Activated effector memory CD4-positive, alpha-beta T cell treated with Interleukin-2 at 50 U/mL for 16 hours (primary cell): ENCODE measurements around the gene PCARE.
"Not testable (repeated sequence)": the region's sequence is repeated elsewhere in the genome, so short reads cannot be mapped to it uniquely, and the experiment has no call there.

ENCODE experiments used
- DNase-seq: peaks from one replicate; pipeline ENCODE4 v3.0.0-alpha.2; 2020

The PCARE gene

DNA sequence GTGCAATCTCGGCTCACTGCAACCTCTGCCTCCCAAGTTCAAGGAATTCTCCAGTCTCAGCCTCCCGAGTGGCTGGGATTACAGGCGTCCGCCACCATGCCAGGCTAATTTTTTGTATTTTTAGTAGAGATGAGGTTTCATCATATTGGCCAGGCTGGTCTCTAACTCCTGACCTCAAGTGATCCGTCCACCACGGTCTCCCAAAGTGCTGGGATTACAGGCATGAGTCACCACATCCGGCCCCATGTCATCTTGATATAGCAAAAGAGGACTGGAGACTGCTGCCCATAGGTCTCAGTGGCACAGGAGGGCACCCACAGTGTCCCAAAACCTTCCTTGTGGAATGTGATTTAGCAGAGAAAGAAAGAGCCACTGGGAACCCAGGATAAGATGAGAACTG, 16.0 kb upstream of the PCARE start:
- not testable (repeated sequence) for DNase-seq

DNA sequence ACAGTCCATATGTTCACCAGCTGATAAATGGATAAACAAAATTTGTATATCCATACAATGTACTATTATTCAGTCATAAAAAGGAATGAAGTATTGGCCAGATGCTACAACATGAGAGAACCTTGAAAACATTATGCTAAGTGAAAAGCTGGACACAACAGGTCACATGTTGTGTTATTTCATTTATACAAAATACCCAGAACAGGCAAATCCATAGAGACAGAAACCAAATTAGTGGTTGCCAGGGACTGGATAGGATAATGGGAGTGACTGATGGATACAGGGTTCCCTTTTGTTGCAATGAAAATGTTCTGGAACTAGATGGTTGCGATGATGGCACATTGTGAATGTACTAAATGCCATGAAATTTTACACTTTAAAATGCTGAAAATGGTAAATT, 10.2 kb upstream of the PCARE start:
- no peak for DNase-seq

DNA sequence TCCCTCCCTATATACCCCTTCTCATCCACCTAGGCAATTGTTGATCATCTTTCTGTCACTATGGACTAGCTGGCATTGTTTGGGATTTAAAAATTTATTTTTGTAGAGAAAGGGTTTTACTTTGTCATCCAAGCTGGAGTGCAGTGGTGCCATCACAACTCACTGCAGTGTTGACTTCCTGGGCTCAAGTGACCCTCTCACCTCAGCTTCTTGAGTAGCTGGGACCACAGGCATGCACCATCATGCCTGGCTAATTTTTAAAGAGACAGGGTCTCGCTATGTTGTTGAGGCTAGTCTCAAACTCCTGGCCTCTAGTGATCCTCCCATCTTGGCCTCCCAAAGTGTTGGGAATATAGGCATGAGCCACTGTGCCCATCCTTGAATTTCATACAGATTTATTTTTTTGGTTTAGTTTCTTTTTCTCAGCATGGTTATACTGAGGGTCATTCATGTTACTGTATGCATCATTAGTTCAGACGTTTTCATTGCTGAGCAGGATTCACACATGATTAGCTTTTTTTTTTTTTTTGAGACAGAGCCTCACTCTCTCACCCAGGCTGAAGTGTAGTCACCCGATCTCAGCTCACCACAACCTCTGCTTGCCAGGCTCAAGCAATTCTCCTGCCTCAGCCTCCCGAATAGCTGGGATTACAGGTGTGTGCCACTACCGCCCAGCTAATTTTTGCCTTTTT, 8.6 kb upstream of the PCARE start:
- DNase-seq: no peak

DNA sequence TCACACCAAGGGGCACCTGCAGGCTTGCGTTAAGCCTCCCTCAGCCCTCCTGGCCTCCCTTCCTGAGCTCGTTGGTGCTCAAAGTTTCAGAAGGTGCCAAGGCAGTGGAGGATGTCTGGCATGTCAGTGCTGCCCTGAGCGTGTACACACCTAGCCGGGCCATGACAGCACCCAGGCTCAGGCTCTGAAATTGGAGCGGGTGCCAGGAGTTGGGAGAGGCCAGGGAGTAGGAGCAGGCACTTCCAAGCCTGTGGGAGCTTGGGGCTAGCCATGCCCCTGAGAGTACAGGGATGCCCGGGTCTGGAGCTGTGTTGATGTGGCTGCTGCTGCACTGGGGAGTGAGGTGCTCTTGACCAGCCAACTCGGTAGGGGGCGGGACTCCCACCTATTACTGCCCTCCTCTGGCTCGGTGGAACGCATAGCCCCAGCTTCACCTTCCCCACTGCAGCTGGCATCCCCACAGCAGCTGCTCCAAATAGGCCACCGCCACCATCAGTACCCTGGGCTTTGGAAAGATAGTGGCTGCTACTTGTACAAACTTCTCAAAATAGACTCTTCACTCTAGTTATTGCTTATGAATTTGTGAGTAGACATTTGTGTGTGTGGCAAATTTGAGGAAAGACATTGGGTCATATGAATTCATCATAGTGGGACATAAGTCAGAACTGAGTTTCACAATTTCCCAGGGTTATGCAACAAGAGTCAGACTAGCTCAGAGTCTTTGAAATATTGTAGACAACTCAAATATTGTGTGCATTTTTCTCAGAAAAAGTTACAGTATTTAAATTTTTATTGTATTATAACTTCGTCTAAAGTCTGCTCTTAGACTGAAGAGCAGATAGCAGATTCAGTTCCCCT, 6.8 kb upstream of the PCARE start:
- DNase-seq: no peak

DNA sequence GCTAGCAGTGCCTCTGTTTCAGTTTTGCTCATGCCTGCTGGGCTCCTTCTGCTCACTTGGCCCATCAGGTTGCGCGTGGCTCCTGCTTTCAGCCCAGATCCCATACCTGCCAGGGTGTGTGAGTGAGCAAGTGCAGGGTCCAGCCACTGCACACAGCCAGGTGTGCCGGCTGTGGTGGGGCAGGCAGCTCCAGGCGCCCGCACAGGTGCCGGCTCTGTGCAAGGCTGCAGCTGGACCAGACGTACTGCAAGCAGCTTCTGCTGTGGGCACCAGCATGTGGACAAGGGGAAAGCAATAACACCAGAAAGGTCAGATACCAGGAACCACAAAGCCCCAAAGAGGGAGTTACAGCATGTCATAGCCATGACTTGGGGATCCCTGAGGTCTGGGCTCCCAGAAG, 5.6 kb upstream of the PCARE start:
- DNase-seq: no peak

DNA sequence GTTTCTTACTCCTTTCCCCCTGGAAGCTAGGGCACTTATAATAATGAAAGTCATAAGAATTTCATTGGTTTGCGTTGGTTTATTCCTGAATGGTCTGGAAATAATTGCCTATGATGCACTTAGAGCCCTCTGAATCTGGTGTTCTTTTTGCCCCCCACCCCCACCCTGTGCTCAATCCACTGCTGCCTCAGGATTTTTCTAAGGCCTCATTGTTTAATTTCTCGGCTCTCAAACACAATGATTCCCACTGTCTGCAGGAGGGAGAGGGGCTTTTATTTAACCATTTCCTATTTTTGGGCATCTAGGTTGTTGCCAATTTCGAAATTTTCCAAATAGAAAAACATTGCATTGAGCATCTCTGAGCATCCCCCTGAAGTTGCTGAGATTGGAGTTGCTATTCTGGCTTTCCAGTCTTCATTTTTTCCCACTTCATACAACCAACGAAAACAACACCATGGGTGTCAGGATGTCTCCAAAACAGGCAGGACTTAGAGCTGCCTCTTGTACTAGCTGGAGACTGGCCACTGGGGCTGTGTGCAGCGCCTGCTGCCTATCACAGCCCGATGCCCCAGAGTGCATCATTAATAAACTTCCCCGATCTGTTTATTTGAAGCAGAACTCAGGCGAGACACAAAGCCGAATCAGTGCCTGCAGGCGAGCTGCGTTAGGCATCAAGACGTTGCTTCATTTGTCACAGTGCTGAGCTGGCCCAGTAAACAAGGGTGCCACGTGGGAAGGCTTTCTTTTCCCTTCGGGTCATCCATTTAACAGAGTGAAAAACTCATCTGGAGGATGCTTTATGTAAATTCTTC, 1.8 kb upstream of the PCARE start:
- no peak for DNase-seq

DNA sequence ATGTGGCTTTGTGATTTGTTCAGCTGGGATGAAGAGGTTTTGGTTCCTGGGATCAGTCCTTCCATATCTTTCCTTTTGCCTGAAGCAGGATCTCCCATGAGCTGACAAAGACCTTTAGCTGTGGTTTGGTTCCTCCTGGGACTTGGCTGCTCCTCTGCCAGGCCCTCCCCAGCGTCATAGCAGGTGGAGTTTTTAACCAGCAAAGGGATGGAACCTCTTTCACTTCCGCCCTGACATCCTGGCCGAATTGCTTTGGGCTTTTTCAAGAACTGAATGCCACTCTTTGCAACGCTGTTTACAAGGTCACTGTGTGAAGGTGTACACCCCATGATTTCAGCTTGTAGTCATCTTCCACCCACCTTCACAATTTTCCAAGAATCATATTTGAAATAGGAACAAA, 390 bp downstream of the PCARE start:
- no peak for DNase-seq

DNA sequence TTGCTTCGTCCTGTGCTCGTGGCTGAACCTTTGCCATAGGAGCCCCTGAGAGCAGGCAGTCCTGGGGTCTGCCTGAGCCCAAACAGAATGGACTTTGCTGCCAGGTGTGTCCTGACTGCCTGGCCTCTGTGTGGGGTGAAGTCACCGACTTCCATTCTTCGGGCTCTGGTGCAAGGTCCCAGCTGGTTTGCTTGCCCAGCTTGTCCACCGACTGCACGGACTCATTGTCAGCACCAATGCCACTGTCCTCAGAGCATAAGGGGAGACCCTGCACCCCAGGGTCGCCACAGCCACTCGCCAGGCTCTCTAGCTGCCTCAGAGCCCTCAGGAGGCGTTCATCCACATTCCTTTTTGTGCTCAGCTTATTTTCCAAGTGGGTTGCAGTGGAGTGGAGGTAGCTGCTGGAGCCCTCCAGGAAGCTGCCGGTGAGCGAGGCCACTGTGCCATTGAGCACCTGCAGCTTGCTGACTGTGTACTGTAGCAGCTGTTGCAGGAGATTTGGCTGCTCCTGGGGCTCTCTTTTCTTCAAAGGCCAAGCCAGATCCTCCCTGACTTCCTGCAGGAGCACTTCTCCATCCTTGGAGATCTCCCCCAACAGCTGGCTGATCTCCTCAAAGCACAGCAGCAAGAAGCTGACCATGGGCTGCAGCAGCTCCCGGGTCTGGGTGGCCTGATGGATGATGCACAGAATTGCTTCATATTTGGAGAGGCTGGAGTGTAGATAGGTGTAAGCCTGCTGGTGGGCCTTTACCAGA, 1.2 kb downstream of the PCARE start:
- no peak for DNase-seq

DNA sequence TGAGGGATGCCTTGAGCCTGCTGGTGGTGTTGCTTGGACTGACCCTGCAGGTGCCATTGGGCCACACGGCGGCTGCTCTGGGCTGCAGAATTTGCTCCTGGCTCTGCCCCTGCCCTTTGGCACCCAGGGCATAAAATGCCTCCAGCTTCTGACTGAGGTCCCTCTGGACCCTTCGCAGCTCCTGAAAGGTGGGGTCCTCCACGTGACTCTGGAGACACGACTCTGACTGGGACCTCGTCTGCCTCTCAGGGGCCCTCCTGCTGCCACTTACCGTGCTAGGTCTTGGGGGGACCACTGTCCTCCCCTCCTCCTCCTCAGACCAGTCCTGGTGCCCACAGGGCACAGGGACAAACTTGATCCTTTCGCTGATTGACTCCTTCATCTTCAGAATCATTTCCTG, 2.1 kb downstream of the PCARE start:
- DNase-seq: no peak

DNA sequence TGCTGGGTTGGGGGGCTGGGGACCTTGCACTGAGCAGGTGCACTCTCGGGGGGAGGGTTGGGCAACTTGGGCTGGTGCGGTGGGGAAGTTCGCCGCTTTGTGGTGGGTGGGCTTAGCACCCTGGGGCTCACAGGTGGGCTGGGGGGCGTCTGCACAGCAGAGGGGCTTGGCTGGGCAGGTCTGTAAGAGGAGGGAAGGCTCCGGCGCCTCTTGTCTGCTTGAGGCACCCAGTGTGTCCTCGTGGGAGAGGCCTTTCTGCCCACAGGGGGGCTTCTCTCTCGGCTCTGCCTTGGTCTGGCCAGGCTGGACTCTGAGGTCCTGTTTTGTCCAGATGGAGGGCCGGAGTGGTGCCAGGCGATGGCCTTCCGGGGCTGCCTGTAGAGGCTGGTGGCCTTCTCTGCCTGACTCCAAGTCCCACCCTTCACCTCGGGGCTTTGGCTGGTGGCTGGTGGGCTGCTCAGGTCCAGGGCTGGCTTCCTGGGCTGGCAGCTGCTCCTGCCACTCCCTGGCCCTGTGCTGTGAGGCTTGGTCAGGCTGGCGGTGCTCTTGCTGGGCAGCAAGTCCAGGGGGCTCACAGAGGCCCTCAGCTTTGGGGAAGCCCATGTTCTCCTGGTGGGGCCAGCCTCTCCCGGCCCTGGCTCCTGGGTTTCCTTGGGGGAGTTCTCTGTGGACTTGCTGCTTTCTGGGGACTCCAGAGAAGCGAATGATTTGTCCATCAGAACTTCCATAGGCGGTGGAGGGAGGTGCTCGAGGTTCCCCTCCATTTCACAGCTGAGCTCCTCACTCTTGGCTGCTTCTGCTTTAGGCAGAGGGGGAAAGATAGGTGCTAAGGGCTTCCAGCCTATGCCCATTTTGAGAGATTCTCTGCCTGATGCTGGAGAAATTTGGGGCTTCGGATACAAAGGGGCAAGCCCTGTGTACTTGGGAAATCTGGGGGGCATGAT, 3.0 kb downstream of the PCARE start:
- no peak for DNase-seq

DNA sequence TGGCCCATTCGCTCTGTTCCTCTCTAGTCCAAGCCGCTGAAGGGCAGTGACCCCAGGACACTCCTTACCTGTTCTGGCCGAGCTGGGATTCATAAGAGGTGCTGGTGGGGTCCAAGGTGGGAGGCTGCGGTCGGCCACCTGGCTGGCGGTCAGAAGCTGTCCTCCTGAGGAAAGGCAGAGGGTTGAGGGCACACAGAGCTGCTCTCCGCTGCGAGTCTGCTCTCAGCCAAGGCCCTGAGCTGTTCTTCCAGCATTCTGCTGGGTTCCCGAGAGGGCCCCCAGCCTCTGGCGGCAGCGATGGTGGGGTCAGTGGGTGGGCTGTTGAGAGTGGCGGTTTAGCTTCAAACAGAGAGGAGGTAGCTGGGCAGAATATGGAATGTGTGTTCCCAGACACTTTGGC, 3.8 kb downstream of the PCARE start:
- DNase-seq: no peak

DNA sequence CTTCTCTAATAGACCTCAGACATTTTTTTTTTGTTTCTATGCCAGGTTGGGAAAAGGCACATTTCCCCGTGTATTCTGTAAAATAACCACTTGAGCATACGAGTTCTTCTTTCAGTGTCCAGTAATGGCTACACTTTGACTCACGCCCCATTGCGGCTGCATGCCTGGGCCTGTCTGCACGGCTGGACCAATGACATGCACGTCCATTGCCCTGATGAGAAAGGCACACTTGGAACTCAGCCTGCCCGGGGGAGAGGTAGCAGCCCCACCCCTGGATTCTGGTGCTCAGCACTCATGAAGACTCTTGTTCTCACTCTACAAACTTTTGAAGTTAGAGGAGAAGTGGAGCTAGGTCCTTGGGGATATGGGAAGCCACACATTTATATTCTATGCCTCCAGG, 5.8 kb downstream of the PCARE start:
- no peak for DNase-seq

DNA sequence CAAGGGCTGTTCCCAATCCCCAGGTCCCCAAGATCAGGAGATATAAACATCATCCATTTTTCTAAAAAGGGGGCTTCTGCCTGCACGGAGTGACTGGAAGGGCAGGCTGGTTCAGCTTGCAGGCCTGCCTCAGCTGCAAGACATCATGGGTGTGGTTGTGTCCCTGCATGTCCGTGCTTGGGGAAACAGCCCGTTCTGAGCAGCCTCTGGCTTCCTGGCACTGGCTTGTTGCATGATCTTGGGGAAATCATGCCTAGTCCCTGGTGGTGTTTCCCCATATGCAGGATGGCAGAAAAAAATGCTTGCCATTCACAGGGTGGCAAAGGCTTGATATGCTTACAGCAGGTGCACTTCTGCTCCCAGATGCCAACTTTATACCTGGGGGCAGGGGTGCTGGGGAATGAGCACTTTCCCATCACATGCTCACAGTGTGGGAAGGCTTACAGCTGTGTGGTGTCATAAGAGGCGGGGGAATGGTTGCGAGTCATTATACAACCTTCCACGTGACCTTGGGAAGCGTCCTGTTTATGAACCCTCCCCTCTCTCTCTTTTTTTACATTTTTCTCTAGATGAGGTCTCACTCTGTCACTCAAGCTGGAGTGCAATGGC, 7.2 kb downstream of the PCARE start:
- no peak for DNase-seq

DNA sequence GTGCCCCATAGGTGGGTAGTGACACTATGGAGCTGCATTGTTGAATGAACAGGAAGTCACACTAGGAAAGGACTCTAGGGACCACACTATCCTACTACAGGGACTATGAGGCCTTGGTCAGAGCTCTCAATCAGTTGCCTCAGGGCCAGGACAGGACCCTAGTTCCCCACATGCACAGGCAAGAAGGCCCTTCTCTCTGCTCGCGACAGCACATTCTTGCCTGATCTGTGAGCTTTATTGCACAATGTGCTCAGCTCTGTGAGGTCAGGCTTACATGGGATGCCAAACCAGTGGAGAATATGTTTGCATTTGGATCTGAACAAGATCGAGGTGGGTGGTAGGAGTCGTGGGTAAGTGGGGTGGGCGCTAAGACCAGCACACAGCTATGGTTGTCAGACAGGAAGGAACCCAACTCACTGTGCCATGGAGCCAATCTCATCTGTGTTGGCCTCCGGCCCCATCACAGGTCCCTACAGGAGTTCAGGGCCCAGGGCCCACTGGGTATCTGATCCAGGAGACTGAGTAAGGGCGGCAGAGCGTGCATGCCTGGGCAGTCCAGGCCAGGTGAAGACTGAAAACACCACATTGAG, 8.0 kb downstream of the PCARE start:
- DNase-seq: no peak

DNA sequence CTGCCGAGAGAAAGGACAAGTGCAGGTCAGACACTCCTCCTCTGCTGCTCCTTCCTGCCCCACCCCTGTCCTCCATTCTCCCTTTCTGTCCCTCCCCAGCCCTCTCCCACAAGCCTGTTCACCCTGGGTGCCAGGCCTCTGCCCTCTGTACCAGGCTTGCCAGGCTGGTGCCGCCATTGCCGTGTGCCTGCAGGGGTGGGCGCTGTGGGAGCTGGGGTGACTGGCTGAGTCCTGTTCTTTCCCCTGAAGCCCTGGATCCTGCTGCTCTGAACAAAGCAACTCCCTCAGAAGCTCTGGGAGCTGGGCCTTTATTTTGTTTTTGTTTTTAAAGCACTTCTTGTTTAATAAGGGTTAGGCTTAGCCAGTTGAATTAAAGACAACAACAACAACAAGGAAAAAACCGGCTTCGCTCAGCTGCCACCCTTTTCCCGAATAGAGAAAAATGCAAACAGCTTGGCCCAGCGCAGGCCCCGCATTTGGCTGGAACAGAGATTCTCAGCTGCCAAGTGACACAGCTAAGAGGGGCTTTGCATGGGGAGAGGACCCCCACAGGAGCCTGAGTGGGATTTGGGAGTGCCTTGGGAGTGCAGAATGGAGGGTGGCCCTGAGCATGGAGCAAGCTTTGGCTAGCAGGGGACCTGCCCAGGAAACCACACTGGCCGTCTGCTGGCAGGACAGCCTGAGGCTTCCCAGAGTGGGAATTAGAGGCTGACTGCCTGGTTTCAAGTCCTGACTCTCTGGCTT, 9.1 kb downstream of the PCARE start:
- no peak for DNase-seq

DNA sequence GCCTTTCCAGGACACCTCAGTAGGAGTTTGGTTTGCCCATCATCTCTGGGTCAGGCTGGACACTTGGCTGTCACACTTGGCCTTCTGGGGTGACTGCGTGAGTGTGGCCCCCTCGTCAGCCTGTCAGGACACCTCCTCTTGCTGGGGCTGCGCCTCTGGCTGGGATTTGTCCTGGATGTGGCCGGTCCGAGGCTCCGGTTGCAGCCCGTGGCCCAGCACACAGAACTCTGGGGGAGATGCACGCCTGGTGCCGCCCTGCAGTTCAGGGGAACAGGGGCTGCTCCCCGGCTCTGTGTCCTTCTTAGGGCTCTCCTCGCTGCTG, 9.6 kb downstream of the PCARE start:
- DNase-seq: no peak

DNA sequence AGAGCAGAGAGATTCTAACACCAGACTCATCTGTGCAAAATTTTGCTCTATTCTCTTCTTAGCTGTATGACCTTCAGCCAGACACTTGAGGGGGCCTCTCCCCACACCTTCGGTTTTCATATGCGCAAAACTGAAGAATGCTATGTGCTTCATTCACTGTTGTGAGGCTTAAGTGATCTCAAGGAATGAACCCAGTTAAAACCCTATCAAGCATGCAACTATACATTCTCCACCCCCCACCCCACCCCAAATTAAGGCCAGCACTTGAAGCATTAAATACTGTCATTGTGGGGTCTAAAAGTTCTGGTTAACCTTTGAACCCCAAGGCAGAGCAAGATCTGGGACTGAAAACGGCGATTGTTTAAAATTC, 10.0 kb downstream of the PCARE start:
- DNase-seq: no peak

DNA sequence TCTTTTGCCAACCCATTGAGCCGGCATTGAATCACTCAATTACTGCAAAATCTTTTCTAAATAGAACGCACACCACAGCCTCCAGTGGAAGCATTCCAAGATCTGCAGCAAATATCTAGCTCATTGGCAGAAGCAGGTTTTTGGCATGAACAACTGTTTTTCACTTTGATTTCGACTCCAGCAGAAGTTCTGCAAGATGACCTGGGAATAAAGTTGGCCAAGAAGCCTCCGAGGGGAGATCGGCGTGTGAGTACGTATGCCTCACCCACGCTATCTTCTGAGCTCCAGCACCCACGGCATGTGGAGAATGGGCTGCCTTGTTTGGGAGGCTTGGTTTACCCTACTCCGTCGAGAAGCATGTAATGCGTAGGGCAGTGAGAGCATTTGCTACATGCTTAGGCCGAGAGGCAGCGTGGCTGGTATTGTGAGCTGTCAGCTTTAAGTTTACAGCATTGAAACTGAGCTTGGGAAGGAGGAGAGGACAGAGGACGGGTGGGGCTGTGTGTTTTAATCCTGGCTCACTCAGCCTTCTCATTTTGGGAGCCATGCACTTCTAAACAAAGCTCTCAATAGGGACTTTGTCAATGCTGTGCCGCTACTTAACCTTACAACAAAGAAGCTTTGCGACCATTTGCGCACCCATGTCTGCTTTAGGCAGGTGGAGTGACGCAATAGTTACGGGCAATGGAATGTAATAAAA, 10.5 kb downstream of the PCARE start:
- no peak for DNase-seq

DNA sequence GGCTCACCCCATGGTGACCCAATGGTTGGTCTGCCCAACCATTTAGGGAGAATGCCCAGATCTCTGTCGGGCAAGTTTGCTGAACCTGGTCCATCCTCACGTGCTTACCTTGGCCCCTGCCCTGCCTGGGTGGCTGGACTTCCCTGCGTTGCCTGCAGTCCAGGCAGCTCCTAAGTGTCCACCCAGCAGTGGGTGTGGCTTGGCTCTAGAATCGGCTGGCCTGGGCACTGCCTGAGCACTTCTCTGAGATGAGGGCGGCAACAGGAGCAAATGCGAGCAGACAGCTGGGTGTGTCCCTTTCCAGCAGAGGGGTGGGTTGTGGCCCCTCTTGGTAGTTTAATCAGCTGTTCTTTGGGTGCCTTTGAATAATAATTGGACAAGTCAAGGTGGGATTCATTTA, 11.3 kb downstream of the PCARE start:
- no peak for DNase-seq

DNA sequence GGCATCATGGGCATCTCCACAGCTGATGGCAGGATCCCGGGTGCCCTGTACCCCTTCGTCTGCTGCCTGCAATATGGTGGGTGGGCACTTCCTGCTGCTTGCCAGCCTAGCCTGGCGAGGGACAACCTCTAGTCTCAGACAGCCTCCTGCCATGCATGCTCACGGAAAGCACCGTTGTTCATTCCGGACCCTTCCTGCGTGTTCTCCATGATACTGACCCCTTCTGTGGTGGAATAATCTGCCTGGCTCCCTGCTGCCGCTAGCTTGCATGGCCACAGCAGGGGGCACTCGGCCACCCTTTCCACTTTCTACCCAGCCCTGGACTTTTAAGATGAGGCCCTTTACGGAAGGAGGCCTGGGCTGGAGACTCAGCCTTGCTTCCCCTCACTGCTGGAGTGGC, 12.0 kb downstream of the PCARE start:
- DNase-seq: no peak
